ENCODE results near the gene PAOX.

Gene PAOX

GRCh38 chr10:133379152-133379800 is at the start of gene PAOX:
PAOX (plus strand) TSS chr10:133379262; CDS start chr10:133379317, 55 bp downstream.
- DNase-seq, result no peak

GRCh38 chr10:133329491-133330202 is 49.4 kb upstream of the PAOX start:
- DNase-seq, result peak in 1 of 2 experiments; percentile 57

GRCh38 chr10:133332936-133333699 is 45.9 kb upstream of the PAOX start:
- DNase-seq, result no peak

GRCh38 chr10:133334503-133335245 is 44.4 kb upstream of the PAOX start:
- DNase-seq, result no peak

- peak in 1 of 2 experiments; percentile 9 for DNase-seq
Observed at GRCh38 chr10:133335246-133336117, 43.6 kb upstream of the PAOX start.

- DNase-seq, result no peak
Observed at GRCh38 chr10:133336118-133336576, 42.9 kb upstream of the PAOX start.

GRCh38 chr10:133336577-133337369 is 42.3 kb upstream of the PAOX start, which contains the start of gene CALY:
CALY (minus strand) TSS chr10:133336896; CDS start chr10:133328989, 7,907 bp downstream.
- DNase-seq, result no peak

GRCh38 chr10:133337370-133337725 is 41.7 kb upstream of the PAOX start:
- no peak for DNase-seq

- DNase-seq, result no peak
Observed at GRCh38 chr10:133338080-133339071, 40.7 kb upstream of the PAOX start.

GRCh38 chr10:133339708-133340380 is 39.2 kb upstream of the PAOX start:
- DNase-seq, result no peak

- no peak for DNase-seq
Observed at GRCh38 chr10:133341983-133342382, 37.1 kb upstream of the PAOX start.

GRCh38 chr10:133342942-133343341 is 36.1 kb upstream of the PAOX start:
- no peak for DNase-seq

GRCh38 chr10:133343558-133343957 is 35.5 kb upstream of the PAOX start:
- DNase-seq, result no peak

GRCh38 chr10:133344236-133344635 is 34.8 kb upstream of the PAOX start:
- DNase-seq, result no peak

- DNase-seq, result no peak
Observed at GRCh38 chr10:133346413-133346812, 32.6 kb upstream of the PAOX start.

GRCh38 chr10:133347710-133348517 is 31.1 kb upstream of the PAOX start:
- DNase-seq, result no peak

GRCh38 chr10:133349160-133349568 is 29.9 kb upstream of the PAOX start:
- no peak for DNase-seq

GRCh38 chr10:133349577-133350011 is 29.5 kb upstream of the PAOX start:
- DNase-seq, result no peak
